HEK293T (cell line): ENCODE results near the gene AP2A1.

Experiments used
- BHLHE40 ChIP-seq: fragments of 450-650 bp; IDR thresholded peaks from 2 replicates; pipeline ENCODE4 v1.6.1; 2016; ENCODE audit warnings: mild to moderate bottlenecking, moderate library complexity, borderline replicate concordance
- CTBP1 ChIP-seq: fragments of 450-650 bp; IDR thresholded peaks from 2 replicates; pipeline ENCODE4 v1.6.1; 2016; ENCODE audit warnings: borderline replicate concordance
- ELF4 ChIP-seq: fragments of 450-650 bp; IDR thresholded peaks from 2 replicates; pipeline ENCODE4 v1.6.1; 2017; ENCODE audit warnings: antibody characterized with exemption
- FOXA1 ChIP-seq: fragments of 450-650 bp; IDR thresholded peaks from 2 replicates; pipeline ENCODE4 v1.6.1; 2016; ENCODE audit warnings: mild to moderate bottlenecking
- FOXK2 ChIP-seq: fragments of 450-650 bp; IDR thresholded peaks from 2 replicates; pipeline ENCODE4 v1.6.1; 2016; ENCODE audit warnings: mild to moderate bottlenecking
- FOXM1 ChIP-seq: fragments of 450-650 bp; IDR thresholded peaks from 2 replicates; pipeline ENCODE4 v1.6.1; 2017; ENCODE audit warnings: mild to moderate bottlenecking, borderline replicate concordance
- L3MBTL2 ChIP-seq: fragments of 450-650 bp; conservative IDR thresholded peaks from 2 replicates; pipeline ENCODE4 v1.6.1; 2016; ENCODE audit warnings: mild to moderate bottlenecking
- SP1 ChIP-seq: fragments of 450-650 bp; IDR thresholded peaks from 2 replicates; pipeline ENCODE4 v1.6.1; 2017
- SUZ12 ChIP-seq: fragments of 450-650 bp; IDR thresholded peaks from 2 replicates; pipeline ENCODE4 v1.6.1; 2016; ENCODE audit warnings: mild to moderate bottlenecking
- TARDBP ChIP-seq: fragments of 450-650 bp; IDR thresholded peaks from 2 replicates; pipeline ENCODE4 v1.6.1; 2016
- TF ChIP-seq, protein P1 (sequence below): fragments of 450-650 bp; IDR thresholded peaks from 2 replicates; pipeline ENCODE4 v1.6.1; 2016

DNA sequence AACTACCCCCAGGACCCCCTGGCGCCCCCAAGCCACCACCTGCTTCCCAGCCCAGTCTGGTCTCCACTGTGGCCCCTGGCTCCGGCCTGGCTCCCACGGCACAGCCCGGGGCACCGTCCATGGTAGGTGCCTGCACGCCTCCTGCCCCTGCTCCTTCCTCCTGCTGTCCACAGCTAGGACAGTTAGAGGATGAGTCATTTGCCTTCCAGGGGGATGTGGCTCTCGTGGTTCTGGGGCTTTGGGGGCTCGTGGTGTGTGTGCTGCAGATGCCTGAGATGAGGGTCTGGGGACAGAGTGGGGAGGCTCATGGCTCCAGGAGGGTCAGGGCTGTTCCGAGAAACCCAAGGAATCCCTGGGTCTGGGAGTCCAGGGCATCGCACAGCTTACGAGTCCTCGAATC is 64.0 kb downstream of the AP2A1 start:
- TF ChIP-seq BHLHE40 (no peak), SUZ12 (no peak), CTBP1 (no peak), TARDBP (no peak), FOXK2 (no peak), SP1 (no peak), FOXM1 (no peak), ELF4 (no peak), FOXA1 (no peak), L3MBTL2 (no peak)
- TF ChIP-seq, protein P1, sequence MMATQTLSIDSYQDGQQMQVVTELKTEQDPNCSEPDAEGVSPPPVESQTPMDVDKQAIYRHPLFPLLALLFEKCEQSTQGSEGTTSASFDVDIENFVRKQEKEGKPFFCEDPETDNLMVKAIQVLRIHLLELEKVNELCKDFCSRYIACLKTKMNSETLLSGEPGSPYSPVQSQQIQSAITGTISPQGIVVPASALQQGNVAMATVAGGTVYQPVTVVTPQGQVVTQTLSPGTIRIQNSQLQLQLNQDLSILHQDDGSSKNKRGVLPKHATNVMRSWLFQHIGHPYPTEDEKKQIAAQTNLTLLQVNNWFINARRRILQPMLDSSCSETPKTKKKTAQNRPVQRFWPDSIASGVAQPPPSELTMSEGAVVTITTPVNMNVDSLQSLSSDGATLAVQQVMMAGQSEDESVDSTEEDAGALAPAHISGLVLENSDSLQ, result no peak
